Fibroblast of lung (primary cell): ENCODE measurements around the gene OTOS.

ENCODE experiments used
- EZH2 ChIP-seq: IDR thresholded peaks from 2 replicates; pipeline ENCODE4 v1.5.1; 2012; ENCODE audit warnings: low read length, control low read depth, mild to moderate bottlenecking; ENCODE audit errors: missing control alignments
- TF ChIP-seq, protein P1 (sequence below), 2 donors: IDR thresholded peaks in 1 of 2; conservative IDR thresholded peaks in 1 of 2; 1 replicate in 1 of 2; 2 replicates in 1 of 2; pipeline ENCODE4 v1.5.1; 2011 to 2012; ENCODE audit warnings: low read length in 2 of 2, control low read depth in 1 of 2, inconsistent platforms in 1 of 2, low read depth in 1 of 2, mild to moderate bottlenecking in 1 of 2

DNA sequence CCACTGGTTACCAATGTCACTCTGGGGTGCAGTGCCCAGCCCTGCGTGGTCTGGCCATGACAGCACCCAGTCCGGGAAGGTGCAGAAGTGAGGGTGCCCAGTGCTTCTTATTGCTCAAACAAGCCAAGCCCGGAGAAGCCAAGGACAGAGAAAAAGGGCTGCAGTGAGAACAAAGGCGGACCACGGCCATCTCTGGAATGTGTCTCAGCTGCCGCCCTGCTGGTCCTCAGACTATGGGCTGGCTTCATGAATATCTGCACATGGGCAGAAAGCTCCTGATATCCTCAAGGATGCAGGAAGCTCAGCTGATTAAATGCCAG, 33.0 kb downstream of the OTOS start:
- TF ChIP-seq, protein P1, sequence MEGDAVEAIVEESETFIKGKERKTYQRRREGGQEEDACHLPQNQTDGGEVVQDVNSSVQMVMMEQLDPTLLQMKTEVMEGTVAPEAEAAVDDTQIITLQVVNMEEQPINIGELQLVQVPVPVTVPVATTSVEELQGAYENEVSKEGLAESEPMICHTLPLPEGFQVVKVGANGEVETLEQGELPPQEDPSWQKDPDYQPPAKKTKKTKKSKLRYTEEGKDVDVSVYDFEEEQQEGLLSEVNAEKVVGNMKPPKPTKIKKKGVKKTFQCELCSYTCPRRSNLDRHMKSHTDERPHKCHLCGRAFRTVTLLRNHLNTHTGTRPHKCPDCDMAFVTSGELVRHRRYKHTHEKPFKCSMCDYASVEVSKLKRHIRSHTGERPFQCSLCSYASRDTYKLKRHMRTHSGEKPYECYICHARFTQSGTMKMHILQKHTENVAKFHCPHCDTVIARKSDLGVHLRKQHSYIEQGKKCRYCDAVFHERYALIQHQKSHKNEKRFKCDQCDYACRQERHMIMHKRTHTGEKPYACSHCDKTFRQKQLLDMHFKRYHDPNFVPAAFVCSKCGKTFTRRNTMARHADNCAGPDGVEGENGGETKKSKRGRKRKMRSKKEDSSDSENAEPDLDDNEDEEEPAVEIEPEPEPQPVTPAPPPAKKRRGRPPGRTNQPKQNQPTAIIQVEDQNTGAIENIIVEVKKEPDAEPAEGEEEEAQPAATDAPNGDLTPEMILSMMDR (conservative IDR thresholded peaks at IDR 0.05 in 1 of 2, IDR thresholded peaks at IDR 0.05 in 1 of 2; ENCODE audit: low read depth in 1 of 2, low read length in 2 of 2) = no peak
- TF ChIP-seq EZH2 = no peak
